ENCODE measurements around the gene SBF1. TPM values are rescaled to one million over a fixed set of nuclear protein-coding genes. Genes with fewer than 3 reads are reported as not detected.

SBF1 gene
- total and polyA plus RNA-seq, 2 of the 13 experiments (the other 11 are each of a cell fraction or from before 2014, with no cell fraction given), result 31.7 to 40.9 TPM

- H3K4me3 ChIP-seq (replicated peaks in 1 of 3; ENCODE audit: insufficient read depth in 1 of 3, low read depth in 2 of 3, low read length in 3 of 3), result no peak overlapping the region
- no peaks in the 10 kb centered on the region for H3K27me3 ChIP-seq (ENCODE audit: control insufficient read depth in 1 of 2, insufficient read depth in 2 of 2, low read length in 2 of 2)
- BruUV-seq (replicated peaks), result no TSS peak
- H3K36me3 ChIP-seq (replicated peaks in 1 of 2; ENCODE audit: control insufficient read depth in 1 of 2, insufficient read depth in 2 of 2, low read length in 2 of 2), result peaks cover 30 to 57% of the 10 kb centered on the region in 2 experiments
- ChIA-PET CTCF (ENCODE audit: low intra/inter-chr PET ratio, low total read pairs) (no interaction called here), POLR2A (interaction anchor here (0.7 kb wide), 1 partner anchor 11 kb away, joined by 5 read pairs; no protein-coding TSS in a partner anchor)
- DNase-seq (ENCODE audit: low spot score), result no peak
- peaks cover 25% of the 10 kb centered on the region; the same call in 1 of the 2 replicates for H4K20me1 ChIP-seq (ENCODE audit: insufficient read depth, low read length)
- peak; percentile 29; the same call in 2 of the 3 replicates for ATAC-seq
- no peak overlapping the region for H3K27ac ChIP-seq (ENCODE audit: extremely low read length, insufficient read depth, low read length)
- WGBS (ENCODE audit: low lambda C conversion rate), result 83% methylated on average over 5 of the region's 8 CpGs
- H3K9me3 ChIP-seq (ENCODE audit: low read length), result no peaks in the 10 kb centered on the region
- no peak overlapping the region for H2AFZ ChIP-seq (ENCODE audit: low read length)
- no peak overlapping the region for H3K4me2 ChIP-seq (ENCODE audit: low read depth, low read length)
- H3K9ac ChIP-seq (ENCODE audit: insufficient read depth, low read depth, low read length), result no peak overlapping the region
- FAIRE-seq, result no peak
- intact Hi-C loops (cut with micrococcal nuclease; ENCODE audit: unreplicated experiment) (no loop called here), in situ Hi-C loops (cut with HindIII; ENCODE audit: extremely low pct_ligation_motif_present, low pct_unique_long_range_greater_than_20kb) (no loop called here)
- H3K4me1 ChIP-seq (ENCODE audit: insufficient read depth, low read length), result peaks cover 47% of the 10 kb centered on the region
- peaks cover 46% of the 10 kb centered on the region for H3K79me2 ChIP-seq (ENCODE audit: insufficient read depth, low read length)
- TF ChIP-seq ZNF615 (CRISPR knock-in tag; IDR thresholded peaks at IDR 0.05; ENCODE audit: borderline replicate concordance), result no peak
- TF ChIP-seq ZNF530 (CRISPR knock-in tag; IDR thresholded peaks at IDR 0.05; ENCODE audit: low read depth), result no peak
- TF ChIP-seq ZNF552 (CRISPR knock-in tag; IDR thresholded peaks at IDR 0.05; ENCODE audit: borderline replicate concordance), result no peak
- no peak for TF ChIP-seq U2AF1 (optimal IDR thresholded peaks at IDR 0.05; ENCODE audit: low read depth, low read length)
- no peak for TF ChIP-seq ZBTB7B (CRISPR knock-in tag; IDR thresholded peaks at IDR 0.05)
- no peak for TF ChIP-seq HMG20B (CRISPR knock-in tag; conservative IDR thresholded peaks at IDR 0.05)
- TF ChIP-seq ARID4A (CRISPR knock-in tag; IDR thresholded peaks at IDR 0.05; ENCODE audit: borderline replicate concordance), result peak; percentile 24; the same call in 1 of the 2 replicates
- no peak for TF ChIP-seq EZH2 (conservative IDR thresholded peaks at IDR 0.05; ENCODE audit: low read depth, low read length)
- peak; percentile 77 for TF ChIP-seq ZBTB33 (CRISPR knock-in tag; IDR thresholded peaks at IDR 0.05)
- peak; percentile 38; the same call in 1 of the 2 replicates for TF ChIP-seq ESRRA (CRISPR knock-in tag; IDR thresholded peaks at IDR 0.05; ENCODE audit: low read depth)
- TF ChIP-seq RBFOX2 (IDR thresholded peaks at IDR 0.05; ENCODE audit: low read depth, low read length), result 0 out of 2 replicates have a peak, but pooled peaks have one; percentile 19
- TF ChIP-seq TFAP4 (IDR thresholded peaks at IDR 0.05; ENCODE audit: borderline replicate concordance, low read depth), result peak; percentile 50; the same call in 1 of the 2 replicates
- TF ChIP-seq ZNF687 (CRISPR knock-in tag; IDR thresholded peaks at IDR 0.05), result peak; percentile 62
Measured at GRCh38 chr22:50403701-50404101, 71.1 kb downstream of the SBF1 start.

Measured in HepG2 (cell line).